SJSA1 (cell line): ENCODE results near the gene SDK1. TPM values are rescaled to one million over a fixed set of nuclear protein-coding genes. Genes with fewer than 3 reads are reported as not detected.
A peak's percentile ranks its signal among the peaks of the same experiment; 100 is the strongest.
"Not testable (repeated sequence)": the region's sequence is repeated elsewhere in the genome, so short reads cannot be mapped to it uniquely, and the experiment has no call there.

Experiments
- DNase-seq, 2 experiments: peaks; one replicate each; pipeline ENCODE4 v3.0.0-alpha.2; 2015 to 2020; ENCODE audit warnings: low spot score in 2 of 2, low read depth in 1 of 2
- H3K27ac ChIP-seq: fragments of 250-450 bp; sonication (Bioruptor Pico); 2 replicates; pipeline ENCODE4 v1.5.1; 2020; ENCODE audit warnings: mild to moderate bottlenecking, moderate library complexity
- H3K27me3 ChIP-seq: fragments of 250-450 bp; sonication (Bioruptor Pico); replicated peaks from 2 replicates; pipeline ENCODE4 v1.5.1; 2020; ENCODE audit warnings: mild to moderate bottlenecking, moderate library complexity
- H3K36me3 ChIP-seq: fragments of 250-450 bp; sonication (Bioruptor Pico); 2 replicates; pipeline ENCODE4 v1.5.1; 2020; ENCODE audit warnings: mild to moderate bottlenecking
- H3K4me1 ChIP-seq: fragments of 250-450 bp; sonication (Bioruptor Pico); replicated peaks from 2 replicates; pipeline ENCODE4 v1.6.1; 2021; ENCODE audit warnings: mild to moderate bottlenecking
- H3K4me3 ChIP-seq: fragments of 250-450 bp; sonication (Bioruptor Pico); 2 replicates; pipeline ENCODE4 v1.5.1; 2020; ENCODE audit warnings: mild to moderate bottlenecking
- H3K9me3 ChIP-seq: fragments of 250-450 bp; sonication (Bioruptor Pico); replicated peaks from 2 replicates; pipeline ENCODE4 v1.5.1; 2020; ENCODE audit warnings: mild to moderate bottlenecking
- total RNA-seq: library from RNA; depleted of rRNA; stranded (reverse); fragments of >200 nt; shearing (Covaris generic); gene quantifications from 2 replicates; pipeline ENCODE4 v1.2.3, GENCODE V29; 2014

Gene SDK1
- total RNA-seq, 1 experiment from 2014 or later, result 8.7 TPM

- no peak for DNase-seq
- Histone ChIP-seq H3K27ac (no peak overlapping the region), H3K4me1 (no peaks in the 10 kb centered on the region), H3K36me3 (0 out of 2 replicates have a peak, but pooled peaks cover 4% of the 10 kb centered on the region), H3K4me3 (no peak overlapping the region), H3K27me3 (no peaks in the 10 kb centered on the region), H3K9me3 (no peaks in the 10 kb centered on the region)
Measured at GRCh38 chr7:3928727-3929515, 627.9 kb downstream of the SDK1 start.

GRCh38 chr7:3931843-3932242 is 630.8 kb downstream of the SDK1 start:
- Histone ChIP-seq H3K27me3 (no peaks in the 10 kb centered on the region), H3K27ac (no peak overlapping the region), H3K9me3 (no peaks in the 10 kb centered on the region), H3K36me3 (peaks cover 7% of the 10 kb centered on the region; the same call in 1 of the 2 replicates), H3K4me3 (no peak overlapping the region), H3K4me1 (no peaks in the 10 kb centered on the region)
- no peak for DNase-seq

- no peak for DNase-seq
Measured at GRCh38 chr7:3937146-3937545, 636.1 kb downstream of the SDK1 start.

GRCh38 chr7:3937605-3938004 is 636.6 kb downstream of the SDK1 start:
- no peak for DNase-seq
- Histone ChIP-seq H3K36me3 (peaks cover 3% of the 10 kb centered on the region; the same call in 1 of the 2 replicates), H3K9me3 (no peaks in the 10 kb centered on the region), H3K27ac (no peak overlapping the region), H3K27me3 (no peaks in the 10 kb centered on the region), H3K4me1 (0 out of 2 replicates have a peak, but pooled peaks cover under 1% of the 10 kb centered on the region), H3K4me3 (no peak overlapping the region)

More at GRCh38 chr7:3937146-3937545, 636.1 kb downstream of the SDK1 start:
- Histone ChIP-seq H3K27ac (no peak overlapping the region), H3K4me3 (no peak overlapping the region), H3K36me3 (peaks cover 3% of the 10 kb centered on the region; the same call in 1 of the 2 replicates), H3K27me3 (no peaks in the 10 kb centered on the region), H3K4me1 (no peaks in the 10 kb centered on the region), H3K9me3 (no peaks in the 10 kb centered on the region)

- not testable (repeated sequence) for H3K27ac ChIP-seq, H3K9me3 ChIP-seq, H3K4me3 ChIP-seq, H3K4me1 ChIP-seq, DNase-seq, H3K27me3 ChIP-seq, H3K36me3 ChIP-seq
Measured at GRCh38 chr7:3941706-3942105, 640.7 kb downstream of the SDK1 start.

GRCh38 chr7:3942276-3942675 is 641.2 kb downstream of the SDK1 start:
- no peaks in the 10 kb centered on the region for H3K9me3 ChIP-seq
- no peak overlapping the region for H3K27ac ChIP-seq
- H3K27me3 ChIP-seq, result no peaks in the 10 kb centered on the region
- no peak for DNase-seq
- H3K4me1 ChIP-seq, result 0 out of 2 replicates have a peak, but pooled peaks cover 3% of the 10 kb centered on the region
- H3K4me3 ChIP-seq, result no peak overlapping the region
- H3K36me3 ChIP-seq, result no peaks in the 10 kb centered on the region

- H3K4me1 ChIP-seq, result 0 out of 2 replicates have a peak, but pooled peaks cover 3% of the 10 kb centered on the region
- DNase-seq, result peak in 1 of 2 experiments; percentile 9
- no peaks in the 10 kb centered on the region for H3K27me3 ChIP-seq
- H3K36me3 ChIP-seq, result no peaks in the 10 kb centered on the region
- no peaks in the 10 kb centered on the region for H3K9me3 ChIP-seq
- H3K27ac ChIP-seq, result no peak overlapping the region
- H3K4me3 ChIP-seq, result no peak overlapping the region
Measured at GRCh38 chr7:3942816-3943745, 642.0 kb downstream of the SDK1 start.

GRCh38 chr7:3943779-3944520 is 642.9 kb downstream of the SDK1 start:
- no peak for DNase-seq

GRCh38 chr7:3949242-3949640 is 648.2 kb downstream of the SDK1 start:
- no peak overlapping the region for H3K4me3 ChIP-seq
- H3K36me3 ChIP-seq, result peaks cover 18% of the 10 kb centered on the region
- no peaks in the 10 kb centered on the region for H3K9me3 ChIP-seq
- H3K27ac ChIP-seq, result no peak overlapping the region
- H3K4me1 ChIP-seq, result no peaks in the 10 kb centered on the region
- no peaks in the 10 kb centered on the region for H3K27me3 ChIP-seq
- no peak for DNase-seq

More at GRCh38 chr7:3943779-3944520, 642.9 kb downstream of the SDK1 start:
- Histone ChIP-seq H3K27me3 (no peaks in the 10 kb centered on the region), H3K4me1 (0 out of 2 replicates have a peak, but pooled peaks cover 3% of the 10 kb centered on the region), H3K9me3 (no peaks in the 10 kb centered on the region), H3K36me3 (no peaks in the 10 kb centered on the region), H3K27ac (no peak overlapping the region), H3K4me3 (no peak overlapping the region)

- no peak overlapping the region for H3K4me3 ChIP-seq
- H3K4me1 ChIP-seq, result peaks cover under 1% of the 10 kb centered on the region
- no peaks in the 10 kb centered on the region for H3K9me3 ChIP-seq
- peaks cover 21% of the 10 kb centered on the region for H3K36me3 ChIP-seq
- H3K27me3 ChIP-seq, result no peaks in the 10 kb centered on the region
- no peak overlapping the region for H3K27ac ChIP-seq
- DNase-seq, result no peak
Measured at GRCh38 chr7:3950249-3950648, 649.2 kb downstream of the SDK1 start.

GRCh38 chr7:3951316-3952055 is 650.4 kb downstream of the SDK1 start:
- H3K36me3 ChIP-seq, result peaks cover 27% of the 10 kb centered on the region
- peaks cover 13% of the 10 kb centered on the region for H3K4me1 ChIP-seq
- no peak for DNase-seq
- no peak overlapping the region for H3K4me3 ChIP-seq
- no peaks in the 10 kb centered on the region for H3K27me3 ChIP-seq
- no peak overlapping the region for H3K27ac ChIP-seq
- no peaks in the 10 kb centered on the region for H3K9me3 ChIP-seq

GRCh38 chr7:3953133-3953532 is 652.1 kb downstream of the SDK1 start:
- no peaks in the 10 kb centered on the region for H3K9me3 ChIP-seq
- peaks cover 15% of the 10 kb centered on the region for H3K4me1 ChIP-seq

GRCh38 chr7:3953946-3954345 is 652.9 kb downstream of the SDK1 start:
- no peaks in the 10 kb centered on the region for H3K27me3 ChIP-seq

More at GRCh38 chr7:3953133-3953532, 652.1 kb downstream of the SDK1 start:
- H3K4me3 ChIP-seq, result no peak overlapping the region
- no peak for DNase-seq
- H3K27me3 ChIP-seq, result no peaks in the 10 kb centered on the region
- no peak overlapping the region for H3K27ac ChIP-seq
- peaks cover 35% of the 10 kb centered on the region for H3K36me3 ChIP-seq

More at GRCh38 chr7:3953946-3954345, 652.9 kb downstream of the SDK1 start:
- peaks cover 15% of the 10 kb centered on the region for H3K4me1 ChIP-seq
- DNase-seq, result no peak
- peaks cover 35% of the 10 kb centered on the region for H3K36me3 ChIP-seq
- H3K9me3 ChIP-seq, result no peaks in the 10 kb centered on the region
- no peak overlapping the region for H3K4me3 ChIP-seq
- H3K27ac ChIP-seq, result no peak overlapping the region
